ENCODE results near the gene KLF1.
"Not testable (repeated sequence)": the region's sequence is repeated elsewhere in the genome, so short reads cannot be mapped to it uniquely, and the experiment has no call there.

Gene KLF1

GRCh38 chr19:12891553-12892021, 4.6 kb upstream of the KLF1 start:
- in situ Hi-C loops (cut with MboI; ENCODE audit: low sequenced_read_pairs), result no loop called here

GRCh38 chr19:12890787-12891552, 4.0 kb upstream of the KLF1 start, which contains the start of gene GCDH:
Gene GCDH, plus strand, starts transcription at chr19:12891160. Its CDS starts 145 bp downstream, at chr19:12891305.
- in situ Hi-C loops (cut with MboI; ENCODE audit: low sequenced_read_pairs), result no loop called here

DNA sequence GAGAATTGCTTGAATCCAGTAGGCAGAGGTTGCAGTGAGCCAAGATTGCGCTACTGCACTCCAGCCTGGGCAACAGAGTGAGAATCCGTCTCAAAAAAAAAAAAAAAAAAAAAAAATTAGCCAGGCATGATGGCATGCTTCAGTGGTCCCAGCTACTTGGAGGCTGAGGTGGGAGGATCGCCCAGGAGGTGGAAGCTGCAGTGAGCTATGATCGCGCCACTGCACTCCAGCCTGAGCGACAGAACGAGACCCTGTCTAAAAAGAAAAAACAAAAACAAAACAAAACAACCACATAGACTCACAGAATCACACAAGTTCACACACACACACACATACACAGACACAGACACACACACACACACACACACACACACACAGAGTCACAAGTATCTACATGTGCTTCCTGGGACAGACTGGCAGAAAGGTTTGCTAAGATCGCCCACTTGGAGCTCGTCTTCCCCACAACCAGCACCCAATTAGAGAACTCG, 3.3 kb upstream of the KLF1 start:
- in situ Hi-C loops (cut with MboI; ENCODE audit: low sequenced_read_pairs), result not testable (repeated sequence)

GRCh38 chr19:12888006-12888603, 1.1 kb upstream of the KLF1 start:
- in situ Hi-C loops (cut with MboI; ENCODE audit: low sequenced_read_pairs), result no loop called here

DNA sequence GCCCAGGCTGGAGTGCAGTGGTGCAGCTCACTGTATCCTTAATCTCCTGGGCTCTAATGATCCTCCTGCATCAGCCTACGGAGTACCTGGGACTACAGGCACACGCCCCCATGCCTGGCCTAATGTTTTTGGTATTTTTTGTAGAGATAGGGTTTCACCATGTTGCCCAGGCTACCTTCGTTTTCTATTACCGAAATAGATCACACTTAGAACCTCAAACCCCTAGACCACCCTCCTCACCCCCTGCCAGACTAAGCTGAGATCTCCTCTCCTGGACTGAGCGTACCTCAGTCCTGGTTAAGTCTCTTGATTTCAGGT, 391 bp downstream of the KLF1 start:
- in situ Hi-C loops (cut with MboI; ENCODE audit: low sequenced_read_pairs), result no loop called here

- in situ Hi-C loops (cut with MboI; ENCODE audit: low sequenced_read_pairs), result no loop called here
Observed at GRCh38 chr19:12885749-12886650, 1.0 kb downstream of the KLF1 start.

DNA sequence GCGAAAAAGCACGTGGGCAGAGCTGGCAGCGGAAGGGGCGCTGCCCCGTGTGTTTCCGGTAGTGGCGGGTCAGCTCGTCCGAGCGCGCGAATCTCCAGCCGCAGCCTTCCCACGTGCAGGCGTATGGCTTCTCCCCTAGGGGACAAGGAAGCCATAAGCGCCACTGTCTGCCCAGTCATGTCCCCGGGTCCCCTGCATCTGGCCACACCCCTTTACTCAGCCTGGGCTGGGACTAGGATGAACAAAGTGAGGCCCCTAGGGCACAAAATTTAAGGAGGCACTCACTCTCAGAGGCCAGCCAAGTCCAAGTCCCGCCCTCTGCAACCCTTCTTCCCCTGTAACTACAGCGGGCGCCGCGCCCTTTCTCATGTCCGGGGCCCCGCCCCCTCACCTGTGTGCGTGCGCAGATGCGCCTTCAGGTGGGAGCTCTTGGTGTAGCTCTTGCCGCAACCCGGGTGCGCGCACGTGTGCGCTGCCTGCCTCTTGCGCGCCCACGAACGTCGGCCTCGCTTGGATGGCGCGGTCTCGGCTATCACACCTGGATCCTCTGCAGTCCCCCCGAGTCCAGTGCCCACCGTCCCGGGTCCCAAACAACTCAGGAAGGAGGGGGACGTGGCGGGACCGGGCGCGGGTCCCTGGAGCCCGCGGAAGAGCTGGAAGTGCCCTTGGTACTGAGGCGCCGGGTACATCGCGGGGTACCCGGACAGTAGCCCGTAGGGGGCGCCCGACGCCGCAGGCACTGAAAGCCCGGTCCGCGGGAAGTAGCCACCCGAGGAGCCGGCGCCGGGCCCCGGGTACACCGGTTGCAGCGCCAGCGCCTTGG, 1.9 kb downstream of the KLF1 start:
- in situ Hi-C loops (cut with MboI; ENCODE audit: low sequenced_read_pairs), result no loop called here

GRCh38 chr19:12884627-12884925, 2.4 kb downstream of the KLF1 start:
- in situ Hi-C loops (cut with MboI; ENCODE audit: low sequenced_read_pairs), result no loop called here

DNA sequence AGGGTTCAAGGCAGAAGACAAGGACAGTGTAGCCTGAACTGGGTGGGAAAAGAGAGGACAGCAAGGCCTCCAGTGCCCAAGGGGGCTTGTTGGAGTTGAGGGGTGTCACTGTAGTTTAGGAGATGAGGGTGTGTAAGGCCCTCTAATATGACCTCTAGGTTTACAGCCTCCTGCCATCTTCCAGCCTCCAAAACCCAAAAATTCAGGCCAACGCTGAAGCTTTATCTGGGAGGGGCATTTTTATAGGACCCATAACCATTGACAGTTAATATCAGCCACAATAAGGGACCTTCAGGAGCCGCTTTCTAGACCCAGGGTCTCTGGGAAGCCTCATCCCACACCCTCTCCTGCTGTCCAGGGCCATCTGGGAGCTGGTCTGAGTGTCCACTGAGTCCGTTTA, 2.8 kb downstream of the KLF1 start:
- in situ Hi-C loops (cut with MboI; ENCODE audit: low sequenced_read_pairs), result no loop called here

DNA sequence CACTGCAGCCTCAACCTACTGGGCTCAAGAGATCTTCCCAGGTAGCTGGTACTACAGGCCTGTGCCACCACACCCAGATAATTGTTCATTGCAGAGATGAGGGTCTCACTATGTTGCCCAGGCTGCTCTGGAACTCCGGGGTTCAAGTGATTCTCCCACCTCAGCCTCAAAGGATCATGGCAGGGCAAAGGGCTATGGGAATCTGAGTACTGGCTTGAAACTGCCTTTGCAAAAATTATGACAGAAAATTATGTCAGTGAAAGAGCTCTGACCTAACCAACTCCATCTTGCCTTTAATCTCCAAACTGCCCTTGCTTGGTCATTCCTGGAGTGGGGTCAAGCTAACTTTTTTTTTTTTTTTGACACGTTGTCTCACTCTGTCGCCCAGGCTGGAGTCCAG, 4.4 kb downstream of the KLF1 start:
- in situ Hi-C loops (cut with MboI; ENCODE audit: low sequenced_read_pairs), result no loop called here

DNA sequence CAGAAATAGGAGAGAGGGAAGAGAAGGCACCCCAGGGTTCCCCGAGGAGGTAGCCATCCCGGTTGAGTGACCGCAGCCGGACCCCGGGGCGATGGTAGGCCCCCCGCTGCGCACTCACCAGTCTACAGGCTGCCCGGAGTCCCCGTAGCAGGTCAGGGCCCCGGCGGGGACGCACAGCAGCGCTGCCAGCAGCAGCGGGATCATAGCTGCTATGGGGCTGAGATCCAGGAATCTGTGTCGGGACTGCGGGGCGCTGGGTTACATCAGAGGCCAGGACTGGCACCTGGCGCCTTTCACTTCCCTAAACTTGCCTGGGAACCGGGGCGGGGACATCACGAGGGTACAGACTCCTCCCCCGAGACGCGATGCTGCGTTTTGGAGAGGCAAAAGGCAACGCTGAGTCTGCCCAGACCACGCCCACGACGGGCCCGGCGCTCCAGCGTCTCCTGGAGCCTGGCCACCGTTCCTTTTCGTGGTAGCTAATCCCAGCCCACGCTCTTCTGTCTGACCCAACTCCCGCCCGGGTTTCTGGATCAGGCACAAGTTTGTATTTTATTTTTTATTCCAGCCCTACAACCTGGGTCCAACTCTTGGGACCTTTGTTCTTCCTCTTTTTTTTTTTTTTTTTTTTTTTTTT, 5.7 kb downstream of the KLF1 start, which contains the start of gene DNASE2:
Gene DNASE2 (minus strand): TSS at position 278 of the 637 bp plus-strand sequence. CDS start 74 bp downstream, at position 204.
- in situ Hi-C loops (cut with MboI; ENCODE audit: low sequenced_read_pairs), result no loop called here

- in situ Hi-C loops (cut with MboI; ENCODE audit: low sequenced_read_pairs), result no loop called here
Observed at GRCh38 chr19:12880551-12881171, 6.3 kb downstream of the KLF1 start.

- in situ Hi-C loops (cut with MboI; ENCODE audit: low sequenced_read_pairs), result no loop called here
Observed at GRCh38 chr19:12875086-12875485, 11.9 kb downstream of the KLF1 start.

DNA sequence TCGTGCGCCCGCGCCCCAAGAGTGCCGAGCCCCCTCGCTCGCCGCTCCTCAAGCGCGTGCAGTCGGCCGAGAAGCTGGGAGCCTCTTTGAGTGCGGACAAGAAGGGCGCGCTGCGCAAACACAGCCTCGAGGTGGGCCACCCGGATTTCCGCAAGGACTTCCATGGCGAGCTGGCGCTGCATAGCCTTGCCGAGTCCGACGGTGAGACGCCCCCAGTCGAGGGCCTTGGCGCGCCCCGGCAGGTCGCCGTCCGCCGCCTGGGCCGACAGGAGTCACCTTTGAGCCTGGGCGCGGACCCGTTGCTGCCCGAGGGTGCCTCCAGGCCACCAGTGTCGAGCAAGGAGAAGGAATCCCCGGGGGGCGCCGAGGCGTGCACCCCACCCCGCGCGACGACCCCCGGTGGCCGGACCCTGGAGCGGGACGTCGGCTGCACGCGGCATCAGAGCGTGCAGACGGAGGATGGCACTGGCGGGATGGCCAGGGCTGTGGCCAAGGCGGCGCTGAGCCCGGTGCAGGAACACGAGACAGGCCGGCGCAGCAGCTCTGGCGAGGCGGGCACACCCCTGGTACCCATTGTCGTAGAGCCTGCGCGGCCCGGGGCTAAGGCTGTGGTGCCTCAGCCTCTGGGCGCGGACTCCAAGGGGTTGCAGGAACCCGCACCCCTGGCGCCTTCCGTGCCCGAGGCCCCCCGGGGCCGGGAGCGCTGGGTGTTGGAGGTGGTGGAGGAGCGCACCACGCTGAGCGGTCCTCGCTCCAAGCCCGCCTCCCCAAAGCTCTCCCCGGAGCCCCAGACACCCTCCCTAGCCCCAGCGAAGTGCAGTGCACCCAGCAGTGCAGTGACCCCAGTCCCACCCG, 12.9 kb downstream of the KLF1 start:
- in situ Hi-C loops (cut with MboI; ENCODE audit: low sequenced_read_pairs), result no loop called here

DNA sequence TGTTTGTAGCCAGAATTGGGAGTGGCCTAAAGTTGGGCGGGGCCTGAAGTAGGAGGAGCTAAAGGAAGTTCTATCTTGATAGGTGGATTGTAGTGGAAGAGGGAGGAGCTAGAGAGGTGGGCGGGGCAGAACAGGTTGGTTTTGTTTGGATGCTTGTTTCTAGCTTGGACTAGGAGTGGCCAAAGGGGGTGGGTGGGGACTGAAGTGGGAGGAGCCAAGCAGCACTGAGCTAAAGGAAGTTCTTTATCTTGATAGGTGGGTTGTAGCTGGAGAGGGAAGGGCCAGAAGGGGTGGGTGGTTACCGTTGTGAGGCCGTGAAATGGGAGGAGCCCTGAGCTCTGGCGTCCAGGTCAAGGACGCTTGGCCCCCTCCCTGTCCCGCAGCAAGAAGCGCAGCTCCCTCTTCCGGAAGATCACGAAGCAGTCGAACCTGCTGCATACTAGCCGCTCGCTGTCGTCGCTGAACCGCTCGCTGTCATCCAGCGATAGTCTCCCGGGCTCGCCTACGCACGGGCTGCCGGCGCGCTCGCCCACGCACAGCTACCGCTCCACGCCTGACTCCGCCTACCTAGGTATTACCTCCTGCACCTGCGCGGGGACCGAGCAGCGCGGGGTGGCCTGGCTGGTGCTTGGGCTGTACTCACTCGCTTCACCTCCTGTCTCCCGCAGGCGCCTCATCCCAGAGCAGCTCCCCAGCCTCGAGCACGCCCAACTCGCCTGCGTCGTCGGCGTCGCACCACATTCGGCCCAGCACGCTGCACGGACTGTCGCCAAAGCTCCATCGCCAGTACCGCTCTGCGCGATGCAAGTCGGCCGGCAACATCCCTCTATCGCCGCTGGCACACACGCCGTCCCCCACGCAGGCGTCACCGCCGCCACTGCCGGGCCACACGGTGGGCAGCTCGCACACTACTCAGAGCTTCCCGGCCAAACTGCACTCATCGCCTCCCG, 13.8 kb downstream of the KLF1 start:
- in situ Hi-C loops (cut with MboI; ENCODE audit: low sequenced_read_pairs), result no loop called here

DNA sequence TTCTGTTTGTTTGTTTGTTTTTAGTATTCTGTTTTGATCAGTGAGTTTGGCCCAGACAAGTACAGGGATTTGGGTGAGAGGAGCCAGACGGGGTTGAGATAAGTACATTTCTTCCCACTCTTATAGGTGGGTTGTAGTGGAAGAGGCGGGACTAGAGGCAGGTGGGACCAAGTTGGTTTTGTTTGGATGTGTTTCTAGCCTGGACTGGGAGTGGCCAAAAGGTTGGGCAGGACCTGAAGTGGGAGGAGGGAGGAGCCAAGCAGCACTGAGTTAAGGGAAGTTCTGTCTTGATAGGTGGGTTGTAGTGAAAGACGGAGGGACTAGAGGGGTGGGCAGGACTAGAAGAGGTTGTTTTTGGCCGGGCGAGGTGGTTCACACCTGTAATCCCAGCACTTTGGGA, 14.7 kb downstream of the KLF1 start:
- in situ Hi-C loops (cut with MboI; ENCODE audit: low sequenced_read_pairs), result no loop called here

- in situ Hi-C loops (cut with MboI; ENCODE audit: low sequenced_read_pairs), result no loop called here
Observed at GRCh38 chr19:12871681-12872080, 15.3 kb downstream of the KLF1 start.
